ENCODE data around the gene KDM4B. TPM values are rescaled to one million over a fixed set of nuclear protein-coding genes. Genes with fewer than 3 reads are reported as not detected.
A peak's percentile ranks its signal among the peaks of the same experiment; 100 is the strongest.
"Not testable (repeated sequence)": the region's sequence is repeated elsewhere in the genome, so short reads cannot be mapped to it uniquely, and the experiment has no call there.

KDM4B gene
- total RNA-seq, 1 donor, result 22.1 TPM

- not testable (repeated sequence) for H3K4me2 ChIP-seq (ENCODE audit: insufficient read depth, low read length); H3K79me2 ChIP-seq (ENCODE audit: insufficient read depth, low read length); H4K20me1 ChIP-seq (ENCODE audit: insufficient read depth, low read length); H3K27me3 ChIP-seq (ENCODE audit: insufficient read depth, low read length); H3K27ac ChIP-seq (ENCODE audit: low read depth, low read length); H2AFZ ChIP-seq (ENCODE audit: low read length); DNase-seq (ENCODE audit: insufficient read length, low spot score, missing footprints); H3K4me1 ChIP-seq (ENCODE audit: insufficient read depth, low read length); H3K4me3 ChIP-seq (ENCODE audit: insufficient read depth, low read length); H3K36me3 ChIP-seq (ENCODE audit: insufficient read depth, low read length); H3K9me3 ChIP-seq (ENCODE audit: low read depth, low read length)
Observed at GRCh38 chr19:5160158-5160795, 191.4 kb downstream of the KDM4B start.

- H3K36me3 ChIP-seq (ENCODE audit: insufficient read depth, low read length); H3K9me3 ChIP-seq (ENCODE audit: low read depth, low read length); H3K27ac ChIP-seq (ENCODE audit: low read depth, low read length); H3K4me3 ChIP-seq (ENCODE audit: insufficient read depth, low read length); H3K4me2 ChIP-seq (ENCODE audit: insufficient read depth, low read length); H3K79me2 ChIP-seq (ENCODE audit: insufficient read depth, low read length); H2AFZ ChIP-seq (ENCODE audit: low read length); DNase-seq (ENCODE audit: insufficient read length, low spot score, missing footprints); H4K20me1 ChIP-seq (ENCODE audit: insufficient read depth, low read length); H3K4me1 ChIP-seq (ENCODE audit: insufficient read depth, low read length); H3K27me3 ChIP-seq (ENCODE audit: insufficient read depth, low read length): not testable (repeated sequence)
Observed at GRCh38 chr19:5164845-5165696, 196.2 kb downstream of the KDM4B start.

GRCh38 chr19:5165697-5166019 lies 196.7 kb downstream of the KDM4B start:
- no peak overlapping the region for H3K4me2 ChIP-seq (ENCODE audit: insufficient read depth, low read length)
- no peak overlapping the region for H2AFZ ChIP-seq (ENCODE audit: low read length)
- no peaks in the 10 kb centered on the region for H3K9me3 ChIP-seq (ENCODE audit: low read depth, low read length)
- H3K4me1 ChIP-seq (ENCODE audit: insufficient read depth, low read length), result peaks cover 7% of the 10 kb centered on the region
- H3K36me3 ChIP-seq (ENCODE audit: insufficient read depth, low read length), result no peaks in the 10 kb centered on the region
- no peaks in the 10 kb centered on the region for H3K79me2 ChIP-seq (ENCODE audit: insufficient read depth, low read length)
- TF ChIP-seq CTCF (IDR thresholded peaks at IDR 0.05; ENCODE audit: extremely low read depth, low read depth, low read length), result no peak
- H3K27ac ChIP-seq (ENCODE audit: low read depth, low read length), result no peak overlapping the region
- H3K4me3 ChIP-seq (ENCODE audit: insufficient read depth, low read length), result no peak overlapping the region
- H4K20me1 ChIP-seq (ENCODE audit: insufficient read depth, low read length), result no peaks in the 10 kb centered on the region
- H3K27me3 ChIP-seq (ENCODE audit: insufficient read depth, low read length), result no peaks in the 10 kb centered on the region
- DNase-seq (ENCODE audit: insufficient read length, low spot score, missing footprints), result no peak

GRCh38 chr19:5166262-5166661 lies 197.3 kb downstream of the KDM4B start:
- TF ChIP-seq CTCF (IDR thresholded peaks at IDR 0.05; ENCODE audit: extremely low read depth, low read depth, low read length), result no peak
- Histone ChIP-seq H4K20me1 (ENCODE audit: insufficient read depth, low read length) (no peaks in the 10 kb centered on the region), H3K36me3 (ENCODE audit: insufficient read depth, low read length) (no peaks in the 10 kb centered on the region), H3K79me2 (ENCODE audit: insufficient read depth, low read length) (no peaks in the 10 kb centered on the region), H2AFZ (ENCODE audit: low read length) (no peak overlapping the region), H3K4me1 (ENCODE audit: insufficient read depth, low read length) (peaks cover 7% of the 10 kb centered on the region), H3K9me3 (ENCODE audit: low read depth, low read length) (no peaks in the 10 kb centered on the region), H3K27me3 (ENCODE audit: insufficient read depth, low read length) (no peaks in the 10 kb centered on the region), H3K4me3 (ENCODE audit: insufficient read depth, low read length) (no peak overlapping the region), H3K4me2 (ENCODE audit: insufficient read depth, low read length) (peak overlapping the region; percentile 24), H3K27ac (ENCODE audit: low read depth, low read length) (peak overlapping the region; percentile 23)
- DNase-seq (ENCODE audit: insufficient read length, low spot score, missing footprints), result peak; percentile 60

GRCh38 chr19:5170329-5170745 lies 201.4 kb downstream of the KDM4B start:
- H3K36me3 ChIP-seq (ENCODE audit: insufficient read depth, low read length), result no peaks in the 10 kb centered on the region
- H3K79me2 ChIP-seq (ENCODE audit: insufficient read depth, low read length), result no peaks in the 10 kb centered on the region
- H3K4me2 ChIP-seq (ENCODE audit: insufficient read depth, low read length), result no peak overlapping the region
- H3K9me3 ChIP-seq (ENCODE audit: low read depth, low read length), result no peaks in the 10 kb centered on the region
- peaks cover 16% of the 10 kb centered on the region for H3K4me1 ChIP-seq (ENCODE audit: insufficient read depth, low read length)
- no peak overlapping the region for H3K27ac ChIP-seq (ENCODE audit: low read depth, low read length)
- DNase-seq (ENCODE audit: insufficient read length, low spot score, missing footprints), result no peak
- peak; percentile 33 for TF ChIP-seq CTCF (IDR thresholded peaks at IDR 0.05; ENCODE audit: extremely low read depth, low read depth, low read length)
- no peaks in the 10 kb centered on the region for H3K27me3 ChIP-seq (ENCODE audit: insufficient read depth, low read length)
- H2AFZ ChIP-seq (ENCODE audit: low read length), result no peak overlapping the region
- H3K4me3 ChIP-seq (ENCODE audit: insufficient read depth, low read length), result no peak overlapping the region
- no peaks in the 10 kb centered on the region for H4K20me1 ChIP-seq (ENCODE audit: insufficient read depth, low read length)
